Activated T-helper 17 cell treated with anti-CD3 and anti-CD28 coated beads, Interleukin-2, amount 50 U/mL, for 72 hours (primary cell): ENCODE data around the gene RAVER1. TPM values are rescaled to one million over a fixed set of nuclear protein-coding genes. Genes with fewer than 3 reads are reported as not detected.

Experiments
- ATAC-seq: fragments of 150-1000 bp; cut with Tn5 transposase; replicated peaks from 2 replicates; pipeline ENCODE4 v1.10.0; 2021; ENCODE audit warnings: mild to moderate bottlenecking, moderate library complexity
- H3K27ac Mint-ChIP-seq: one replicate; pipeline ENCODE4 v1.8.0; 2022; ENCODE audit warnings: mixed read lengths
- H3K27me3 Mint-ChIP-seq: one replicate; pipeline ENCODE4 v1.8.0; 2022; ENCODE audit warnings: mixed read lengths
- H3K36me3 Mint-ChIP-seq: one replicate; pipeline ENCODE4 v1.8.0; 2022; ENCODE audit warnings: low read depth, mild to moderate bottlenecking, mixed read lengths
- H3K4me1 Mint-ChIP-seq: one replicate; pipeline ENCODE4 v1.8.0; 2022; ENCODE audit warnings: mixed read lengths
- H3K4me3 Mint-ChIP-seq: one replicate; pipeline ENCODE4 v1.8.0; 2022; ENCODE audit warnings: mild to moderate bottlenecking, mixed read lengths
- H3K9me3 Mint-ChIP-seq: one replicate; pipeline ENCODE4 v1.8.0; 2022; ENCODE audit warnings: mixed read lengths
- total RNA-seq, 2 donors: library from RNA; stranded (reverse); gene quantifications; one replicate each; pipeline ENCODE4 v1.2.3, GENCODE V29; 2022

The RAVER1 gene
- total RNA-seq, 2 donors from 2014 or later = 66.3 to 88.7 TPM

- peak; percentile 9 for ATAC-seq
- Mint-ChIP-seq H3K27me3 (no peaks in the 10 kb centered on the region), H3K9me3 (no peaks in the 10 kb centered on the region), H3K36me3 (peaks cover 86% of the 10 kb centered on the region), H3K27ac (peak overlapping the region; percentile 94), H3K4me1 (peaks cover 9% of the 10 kb centered on the region), H3K4me3 (peak overlapping the region; percentile 94)
Measured at GRCh38 chr19:10333758-10334587, 644 bp upstream of the RAVER1 start.

GRCh38 chr19:10332158-10332964 lies 968 bp downstream of the RAVER1 start:
- Mint-ChIP-seq H3K9me3 (no peaks in the 10 kb centered on the region), H3K4me1 (peaks cover 4% of the 10 kb centered on the region), H3K4me3 (peak overlapping the region; percentile 94), H3K36me3 (peaks cover 94% of the 10 kb centered on the region), H3K27me3 (no peaks in the 10 kb centered on the region), H3K27ac (peak overlapping the region; percentile 94)
- no peak for ATAC-seq

- ATAC-seq = no peak
- no peaks in the 10 kb centered on the region for H3K9me3 Mint-ChIP-seq
- H3K4me1 Mint-ChIP-seq = peaks cover 4% of the 10 kb centered on the region
- H3K36me3 Mint-ChIP-seq = peaks cover 95% of the 10 kb centered on the region
- no peak overlapping the region for H3K27ac Mint-ChIP-seq
- no peaks in the 10 kb centered on the region for H3K27me3 Mint-ChIP-seq
- peak overlapping the region; percentile 11 for H3K4me3 Mint-ChIP-seq
Measured at GRCh38 chr19:10329555-10329954, 3.8 kb downstream of the RAVER1 start.

- ATAC-seq = no peak
- H3K4me1 Mint-ChIP-seq = peaks cover 4% of the 10 kb centered on the region
- H3K27ac Mint-ChIP-seq = no peak overlapping the region
- no peak overlapping the region for H3K4me3 Mint-ChIP-seq
- no peaks in the 10 kb centered on the region for H3K27me3 Mint-ChIP-seq
- peaks cover 95% of the 10 kb centered on the region for H3K36me3 Mint-ChIP-seq
- no peaks in the 10 kb centered on the region for H3K9me3 Mint-ChIP-seq
Measured at GRCh38 chr19:10328558-10329429, 4.5 kb downstream of the RAVER1 start.

- peaks cover 95% of the 10 kb centered on the region for H3K36me3 Mint-ChIP-seq
- peaks cover 4% of the 10 kb centered on the region for H3K4me1 Mint-ChIP-seq
- H3K27ac Mint-ChIP-seq = no peak overlapping the region
- H3K4me3 Mint-ChIP-seq = no peak overlapping the region
- H3K27me3 Mint-ChIP-seq = no peaks in the 10 kb centered on the region
- H3K9me3 Mint-ChIP-seq = no peaks in the 10 kb centered on the region
- no peak for ATAC-seq
Measured at GRCh38 chr19:10327793-10328192, 5.5 kb downstream of the RAVER1 start.

GRCh38 chr19:10325732-10326131 lies 7.6 kb downstream of the RAVER1 start:
- H3K9me3 Mint-ChIP-seq = no peaks in the 10 kb centered on the region
- H3K4me1 Mint-ChIP-seq = no peaks in the 10 kb centered on the region
- no peak overlapping the region for H3K27ac Mint-ChIP-seq
- no peaks in the 10 kb centered on the region for H3K27me3 Mint-ChIP-seq
- ATAC-seq = no peak
- H3K36me3 Mint-ChIP-seq = peaks cover 91% of the 10 kb centered on the region
- no peak overlapping the region for H3K4me3 Mint-ChIP-seq

DNA sequence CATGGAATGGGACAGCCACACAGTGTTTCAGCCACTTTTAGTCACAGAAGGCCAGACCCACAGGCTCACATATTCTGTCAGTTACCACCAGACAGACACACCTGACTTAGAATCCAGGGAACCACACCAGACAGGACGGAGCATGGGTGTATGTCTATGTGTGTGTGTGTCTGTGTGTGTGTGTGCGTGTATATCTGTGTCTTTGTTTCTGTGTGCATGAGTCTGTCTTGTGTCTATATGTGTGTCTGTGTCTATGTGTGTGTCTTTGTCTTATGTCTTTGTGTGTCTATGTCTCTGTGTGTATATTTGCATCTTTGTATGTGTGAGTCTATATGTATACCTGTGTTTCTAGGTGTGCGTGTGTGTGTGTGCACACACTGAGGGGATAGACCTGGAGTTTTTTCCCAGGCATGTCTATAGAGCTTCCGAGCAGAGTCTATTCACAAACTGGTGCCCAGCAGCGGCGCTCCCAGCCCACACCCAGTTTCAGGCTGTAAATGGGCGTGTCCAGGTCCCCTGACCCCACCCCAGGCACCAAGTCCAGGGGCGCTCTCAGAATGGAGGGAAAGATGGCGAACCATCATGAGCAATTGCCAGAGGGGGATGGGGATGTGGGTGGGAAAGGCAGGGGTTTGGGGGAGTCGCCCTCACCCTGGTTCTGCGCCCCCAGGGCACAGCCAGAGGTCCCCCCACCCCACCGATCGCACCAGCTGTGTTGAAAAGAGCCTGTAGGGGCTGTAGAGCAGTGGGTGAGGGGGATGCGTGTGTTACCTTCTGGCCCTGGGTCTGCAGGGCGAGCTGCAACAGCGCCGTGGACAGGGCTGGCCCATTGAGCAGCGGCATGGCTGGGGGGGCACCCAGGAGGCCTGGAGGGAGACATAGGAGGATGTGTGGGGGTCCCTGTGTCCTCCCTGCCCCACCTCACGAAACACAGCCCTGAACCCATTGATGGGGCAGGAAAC lies 11.2 kb downstream of the RAVER1 start:
- Mint-ChIP-seq H3K36me3 (peaks cover 84% of the 10 kb centered on the region), H3K27me3 (no peaks in the 10 kb centered on the region), H3K27ac (no peak overlapping the region), H3K9me3 (no peaks in the 10 kb centered on the region), H3K4me1 (no peaks in the 10 kb centered on the region), H3K4me3 (no peak overlapping the region)
- no peak for ATAC-seq

- no peak overlapping the region for H3K4me3 Mint-ChIP-seq
- peaks cover 84% of the 10 kb centered on the region for H3K36me3 Mint-ChIP-seq
Measured at GRCh38 chr19:10321417-10321797, 11.9 kb downstream of the RAVER1 start.

DNA sequence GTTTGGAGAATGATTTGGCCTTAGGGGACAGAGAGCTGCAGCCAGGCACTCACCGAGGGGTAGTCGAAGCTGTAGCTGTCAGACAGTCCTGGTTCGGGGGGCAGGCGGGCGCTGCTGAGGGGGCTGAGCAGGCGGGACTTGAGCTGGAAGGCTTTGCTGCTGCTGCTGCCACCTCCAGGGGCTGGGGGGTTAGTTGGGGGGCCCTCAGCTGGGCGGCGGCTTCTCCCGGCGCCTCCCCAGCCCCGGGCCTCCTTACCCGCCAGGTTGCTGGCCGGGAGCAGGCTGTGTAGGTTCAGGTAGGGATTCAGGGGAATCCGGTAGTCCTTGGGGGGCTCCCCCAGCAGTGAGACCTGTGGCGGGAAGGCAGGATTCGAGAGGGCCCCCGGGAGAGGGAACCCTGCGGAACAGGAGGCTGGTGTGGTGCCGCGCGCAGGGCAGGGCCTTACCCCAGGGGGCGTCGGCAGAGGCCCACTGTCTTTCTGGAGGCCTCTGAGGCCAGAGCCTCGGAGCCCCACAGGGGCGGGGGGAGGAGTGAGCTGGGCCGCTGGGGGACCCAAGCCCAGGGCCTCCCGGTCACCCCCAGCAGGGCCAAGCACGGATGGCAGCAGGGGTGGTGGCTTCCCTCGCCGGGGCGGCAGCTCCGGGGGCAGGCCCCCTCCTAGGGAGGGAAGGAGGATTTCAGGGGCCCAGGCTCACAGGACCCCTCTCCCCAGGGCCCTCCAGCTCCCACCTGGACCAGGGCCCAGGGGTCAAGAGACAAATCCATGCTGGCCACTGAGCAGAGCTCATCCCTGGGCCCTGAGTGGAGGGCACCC lies 12.5 kb downstream of the RAVER1 start:
- no peak for ATAC-seq
- Mint-ChIP-seq H3K36me3 (peaks cover 84% of the 10 kb centered on the region), H3K27me3 (no peaks in the 10 kb centered on the region), H3K4me3 (no peak overlapping the region), H3K4me1 (peaks cover 6% of the 10 kb centered on the region), H3K9me3 (no peaks in the 10 kb centered on the region), H3K27ac (no peak overlapping the region)

More at GRCh38 chr19:10321417-10321797, 11.9 kb downstream of the RAVER1 start:
- no peak for ATAC-seq
- H3K27me3 Mint-ChIP-seq = no peaks in the 10 kb centered on the region
- no peaks in the 10 kb centered on the region for H3K9me3 Mint-ChIP-seq
- no peaks in the 10 kb centered on the region for H3K4me1 Mint-ChIP-seq
- no peak overlapping the region for H3K27ac Mint-ChIP-seq

DNA sequence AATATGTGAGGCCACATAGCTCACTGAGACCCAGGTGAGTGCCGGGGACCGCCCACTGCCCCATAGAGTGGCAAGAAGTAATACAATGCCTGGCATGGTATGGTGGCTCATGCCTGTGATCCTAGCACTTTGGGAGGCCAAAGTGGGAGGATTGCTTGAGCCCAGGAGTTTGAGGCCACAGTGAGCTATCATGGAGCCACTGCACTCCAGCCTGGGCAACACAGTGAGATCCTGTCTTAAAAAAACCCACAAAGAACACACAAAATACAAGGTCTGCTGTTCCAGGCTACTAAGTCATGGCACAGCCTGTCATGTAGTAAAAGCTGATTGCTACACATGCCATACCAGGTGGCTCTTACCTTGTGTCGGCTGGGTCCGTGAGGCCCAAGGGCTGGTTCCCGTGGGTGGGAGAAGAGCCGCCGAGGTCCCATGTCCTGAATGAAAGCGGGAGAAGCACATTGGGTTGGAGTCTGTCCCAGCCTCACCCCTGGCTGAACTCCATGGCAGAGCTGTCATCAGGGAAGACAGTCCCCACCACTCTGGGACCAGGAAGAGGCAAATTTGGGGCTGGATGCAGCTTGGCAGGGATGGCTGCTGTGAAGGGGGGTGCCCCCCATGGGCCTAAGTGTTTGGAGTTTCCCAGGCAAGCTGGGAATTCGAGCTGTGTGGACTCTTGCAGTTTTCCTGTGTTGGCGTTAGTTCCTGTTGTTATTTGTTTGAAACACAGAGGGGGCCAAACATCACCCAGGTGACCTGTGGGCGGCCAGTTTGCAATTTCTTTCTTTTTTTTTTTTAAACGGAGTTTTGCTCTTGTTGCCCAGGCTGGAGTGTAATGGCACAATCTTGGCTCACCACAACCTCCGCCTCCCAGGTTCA lies 14.3 kb downstream of the RAVER1 start:
- H3K27me3 Mint-ChIP-seq = no peaks in the 10 kb centered on the region
- H3K4me1 Mint-ChIP-seq = peaks cover 15% of the 10 kb centered on the region
- no peaks in the 10 kb centered on the region for H3K9me3 Mint-ChIP-seq
- peaks cover 75% of the 10 kb centered on the region for H3K36me3 Mint-ChIP-seq
- H3K27ac Mint-ChIP-seq = no peak overlapping the region
- no peak for ATAC-seq
- H3K4me3 Mint-ChIP-seq = no peak overlapping the region

- H3K9me3 Mint-ChIP-seq = no peaks in the 10 kb centered on the region
- peaks cover 15% of the 10 kb centered on the region for H3K4me1 Mint-ChIP-seq
- peaks cover 69% of the 10 kb centered on the region for H3K36me3 Mint-ChIP-seq
- H3K27ac Mint-ChIP-seq = no peak overlapping the region
- H3K4me3 Mint-ChIP-seq = no peak overlapping the region
- no peak for ATAC-seq
- no peaks in the 10 kb centered on the region for H3K27me3 Mint-ChIP-seq
Measured at GRCh38 chr19:10317857-10318462, 15.4 kb downstream of the RAVER1 start.
